Measurements from ENCODE around the gene EPOP.

- TF ChIP-seq CTCF (IDR thresholded peaks at IDR 0.05; ENCODE audit: low read depth, low read length, missing input control), result no peak
- TF ChIP-seq RAD21 (IDR thresholded peaks at IDR 0.05), result no peak
- no peak for TF ChIP-seq MAX (IDR thresholded peaks at IDR 0.05)
- no peak for TF ChIP-seq RXRA (IDR thresholded peaks at IDR 0.05)
- no peak for TF ChIP-seq GABPA (IDR thresholded peaks at IDR 0.05 in 1 of 2, conservative IDR thresholded peaks at IDR 0.05 in 1 of 2)
- no peak for TF ChIP-seq JUND (IDR thresholded peaks at IDR 0.05)
- TF ChIP-seq EGR1 (IDR thresholded peaks at IDR 0.05; ENCODE audit: low read depth in 2 of 2), result no peak
- no peak for TF ChIP-seq TAF1 (conservative IDR thresholded peaks at IDR 0.05)
- no peak for TF ChIP-seq SP1 (IDR thresholded peaks at IDR 0.05)
- TF ChIP-seq REST (IDR thresholded peaks at IDR 0.05), result no peak
Observed at GRCh38 chr17:38657824-38658740, 16.7 kb downstream of the EPOP start.
